Activated CD8-positive, alpha-beta memory T cell treated with anti-CD3 and anti-CD28 coated beads for 24 hours (primary cell): ENCODE data around the gene GCA.

Source experiments
- DNase-seq: peaks from one replicate; pipeline ENCODE4 v3.0.0-alpha.2; 2020

The GCA gene

DNA sequence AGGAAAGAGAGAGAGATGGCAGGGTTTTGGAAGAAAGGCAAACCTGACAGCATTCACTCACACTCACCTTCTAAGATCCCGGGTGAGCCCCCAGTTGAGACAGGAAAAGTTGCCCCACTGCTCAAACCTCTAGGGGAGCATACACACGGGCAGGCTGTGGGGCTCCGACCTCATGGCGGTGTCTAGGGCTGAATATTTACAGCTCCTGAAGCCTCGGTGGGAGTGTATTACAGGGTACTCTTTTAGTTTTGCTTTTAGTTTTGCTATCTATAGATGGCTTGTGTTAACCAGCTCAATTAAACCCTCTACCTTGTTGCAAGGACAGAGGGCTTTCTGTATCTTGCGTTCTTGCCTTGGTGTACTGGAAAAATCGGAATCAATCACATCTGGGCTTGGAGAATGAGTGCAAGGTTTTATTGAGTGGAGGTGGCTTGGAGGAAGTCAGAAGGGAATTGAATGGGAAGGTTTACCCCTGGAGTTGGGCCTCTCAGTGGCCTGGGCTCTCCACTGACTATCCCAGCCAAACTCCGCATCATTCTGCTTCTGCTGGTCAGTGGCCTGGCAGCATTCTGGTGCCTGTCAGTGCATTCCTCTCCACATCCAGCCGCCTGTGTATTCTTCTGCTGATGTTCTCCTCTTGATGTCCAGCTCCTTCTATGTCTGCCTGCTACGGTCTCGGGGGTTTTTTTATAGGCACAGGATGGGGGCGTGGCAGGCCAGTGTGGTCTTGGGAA lies 15.3 kb upstream of the GCA start:
- no peak for DNase-seq

GRCh38 chr2:162330881-162331280 lies 13.1 kb upstream of the GCA start:
- no peak for DNase-seq

- DNase-seq, result no peak
Observed at GRCh38 chr2:162333968-162334367, 10.0 kb upstream of the GCA start.

DNA sequence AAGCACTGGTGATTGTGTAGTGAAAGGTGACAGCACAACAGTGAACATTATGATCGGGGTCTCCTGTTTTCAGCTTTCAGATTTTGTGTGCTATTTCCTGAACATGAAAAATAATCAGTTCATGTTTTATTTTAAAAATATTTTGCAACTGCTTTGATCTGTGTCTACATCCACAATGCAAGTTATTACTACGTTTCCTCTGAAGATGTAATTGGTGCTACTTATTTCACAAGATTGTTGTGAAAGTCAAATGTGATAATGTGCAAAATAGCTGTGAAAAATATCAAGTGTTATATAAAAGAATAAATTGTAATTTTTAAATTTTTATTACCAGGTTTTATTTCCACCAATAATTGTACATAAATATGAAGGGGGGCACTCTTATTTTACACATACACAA lies 6.1 kb upstream of the GCA start:
- DNase-seq, result no peak

DNA sequence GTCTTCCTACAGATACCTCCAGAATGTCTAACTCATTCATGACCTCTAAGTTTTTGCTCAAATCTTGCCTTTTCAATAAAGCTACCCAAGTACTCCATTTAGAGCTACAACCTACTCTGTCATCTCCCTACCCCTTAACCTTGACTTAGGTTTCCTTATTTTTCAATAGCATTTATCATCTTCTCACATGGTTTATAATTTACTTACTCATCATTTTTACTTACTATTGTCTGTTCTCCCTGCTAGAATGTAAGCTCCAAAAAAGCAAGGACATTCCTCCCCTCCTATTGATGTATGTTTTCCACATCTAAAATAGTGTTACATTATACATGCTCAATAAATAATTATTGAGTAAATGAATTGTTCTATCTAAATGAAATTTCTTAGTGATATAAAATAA lies 3.1 kb upstream of the GCA start:
- DNase-seq, result no peak

GRCh38 chr2:162342321-162342720 lies 1.6 kb upstream of the GCA start:
- no peak for DNase-seq

- no peak for DNase-seq
Observed at GRCh38 chr2:162342841-162343240, 1.1 kb upstream of the GCA start.

- DNase-seq, result no peak
Observed at GRCh38 chr2:162343492-162343823, 474 bp upstream of the GCA start.

DNA sequence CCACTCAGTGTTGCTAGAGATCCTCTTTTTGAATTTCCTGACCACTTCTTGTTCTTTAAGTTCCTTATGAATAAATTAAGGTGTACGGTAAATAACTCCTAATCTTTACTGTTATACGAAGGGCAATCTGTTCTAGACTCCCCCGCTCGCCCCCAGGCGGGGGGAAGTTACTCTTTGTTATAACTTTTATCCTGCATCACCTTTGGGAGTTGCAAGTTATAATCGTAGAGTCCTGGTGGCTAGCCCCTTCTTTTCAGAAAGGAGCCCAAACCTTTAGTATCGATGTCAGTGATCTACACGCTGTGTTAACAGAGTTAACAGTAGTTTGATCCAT lies 652 bp downstream of the GCA start:
- DNase-seq, result no peak

DNA sequence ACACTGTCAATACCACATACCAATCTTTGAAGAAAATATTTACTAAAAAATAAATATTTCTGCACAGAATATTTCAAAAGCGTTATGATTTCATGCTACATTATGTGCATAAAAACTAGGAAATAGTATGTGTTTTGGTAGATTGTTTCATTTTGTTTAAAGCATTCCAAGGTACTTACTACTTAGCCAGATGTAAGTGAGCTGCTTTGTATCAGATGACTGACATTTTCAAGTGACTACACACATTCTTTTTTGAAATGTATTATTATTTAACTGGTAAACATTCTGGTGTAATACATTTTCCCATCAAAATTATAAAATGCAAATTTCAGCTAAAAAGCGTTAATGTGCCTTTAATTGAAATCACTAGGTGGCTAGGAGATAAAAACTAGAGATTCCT lies 21.5 kb downstream of the GCA start:
- DNase-seq, result no peak

DNA sequence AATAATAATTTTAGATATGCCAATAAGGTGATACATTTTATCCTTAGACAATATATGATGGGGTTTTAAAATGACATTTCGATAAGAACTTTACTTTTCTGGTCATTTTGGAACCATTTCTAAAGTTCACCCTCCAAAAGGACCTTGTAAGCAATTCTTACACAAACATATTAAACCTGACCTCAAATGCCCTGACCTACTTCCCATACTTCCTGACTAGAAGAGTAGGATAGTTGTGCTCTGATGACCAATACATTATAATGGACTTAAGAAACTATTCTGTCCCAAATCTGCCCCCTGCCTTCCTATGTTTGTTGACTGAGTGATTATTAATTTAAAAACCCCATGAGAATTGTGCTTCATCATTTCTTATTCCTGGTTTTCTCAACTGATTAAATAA lies 24.6 kb downstream of the GCA start:
- DNase-seq, result no peak

- DNase-seq, result no peak
Observed at GRCh38 chr2:162369551-162369950, 25.6 kb downstream of the GCA start.

- no peak for DNase-seq
Observed at GRCh38 chr2:162370931-162371330, 27.0 kb downstream of the GCA start.

DNA sequence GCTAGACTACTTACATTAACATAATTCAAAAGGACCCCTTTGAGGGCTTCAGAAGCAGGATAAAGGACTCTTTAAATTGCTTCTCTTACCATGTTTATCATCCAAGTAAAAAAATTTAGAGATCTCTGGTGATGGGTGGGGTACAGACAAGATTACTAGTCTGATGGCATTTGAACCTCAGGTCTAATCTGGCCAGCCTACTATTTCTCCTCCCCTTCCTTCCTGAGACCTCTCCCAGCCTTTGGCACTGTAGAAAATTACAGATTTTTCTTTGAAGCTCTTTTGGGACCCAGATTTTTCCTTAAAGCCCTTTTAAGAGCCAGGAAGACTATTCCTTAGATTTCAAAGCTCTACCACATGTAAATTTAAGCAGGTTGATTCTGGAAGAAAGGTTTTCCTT lies 28.9 kb downstream of the GCA start:
- no peak for DNase-seq

- no peak for DNase-seq
Observed at GRCh38 chr2:162379719-162380580, 36.0 kb downstream of the GCA start.

GRCh38 chr2:162381851-162382250 lies 37.9 kb downstream of the GCA start:
- no peak for DNase-seq

- DNase-seq, result no peak
Observed at GRCh38 chr2:162382278-162382677, 38.3 kb downstream of the GCA start.

DNA sequence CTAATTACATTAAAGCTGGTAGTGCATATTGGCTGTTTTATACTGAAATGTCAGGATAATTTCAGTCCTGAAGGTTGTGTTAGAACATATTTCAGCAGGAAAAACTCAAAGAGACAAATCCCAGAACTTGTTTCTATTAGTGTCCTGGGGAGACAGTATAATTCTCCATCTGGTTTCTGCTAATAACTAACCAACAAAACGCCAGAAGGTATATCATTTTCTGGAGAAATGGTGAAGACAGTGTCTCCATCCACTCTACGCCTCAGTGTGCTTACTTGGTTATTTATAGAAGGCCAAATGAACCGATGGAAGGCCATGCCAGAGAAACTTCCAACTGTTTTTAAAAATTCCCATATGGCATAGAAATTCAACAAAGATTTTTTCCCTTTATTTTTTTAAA lies 41.6 kb downstream of the GCA start:
- DNase-seq, result no peak

GRCh38 chr2:162390801-162391200 lies 46.9 kb downstream of the GCA start:
- DNase-seq, result no peak

DNA sequence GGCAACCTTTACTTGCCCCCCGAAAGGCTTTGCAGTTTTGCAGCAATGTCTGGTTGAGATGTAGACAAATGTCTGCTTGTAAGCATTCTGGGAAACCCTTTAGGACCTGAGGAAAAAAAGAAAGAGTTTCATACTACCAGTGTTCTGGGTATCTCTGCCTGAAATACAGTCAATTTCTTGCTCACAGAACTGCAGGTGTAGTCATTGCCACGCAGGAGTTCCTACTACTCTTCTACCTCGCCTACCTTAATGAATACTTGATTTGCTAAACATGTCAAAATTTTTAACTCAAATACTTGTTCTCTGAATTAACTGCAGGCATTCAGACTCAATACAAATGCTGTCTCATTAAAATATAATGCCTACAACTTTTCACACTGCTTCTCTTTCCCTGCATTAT lies 56.4 kb downstream of the GCA start:
- DNase-seq, result no peak

DNA sequence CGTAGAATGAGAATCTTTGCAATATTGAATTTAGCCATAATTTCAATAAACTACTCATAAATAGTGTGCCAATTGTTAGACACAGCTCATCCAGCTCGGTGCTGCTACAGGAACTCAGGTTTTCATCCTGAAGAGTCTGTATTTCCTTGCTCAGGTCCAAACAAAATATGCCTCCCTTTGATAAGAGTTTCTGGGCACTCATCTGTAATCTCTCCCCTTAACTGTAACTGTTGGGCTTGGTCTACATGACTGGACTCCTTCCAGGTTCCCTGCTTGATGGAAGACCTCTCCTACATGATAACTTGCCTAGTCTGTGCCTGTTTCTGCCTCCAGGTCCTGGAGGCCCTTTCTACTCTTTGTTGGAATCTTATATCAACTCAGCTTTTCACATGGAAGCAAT lies 57.9 kb downstream of the GCA start:
- no peak for DNase-seq

- DNase-seq, result no peak
Observed at GRCh38 chr2:162403884-162404283, 60.0 kb downstream of the GCA start.
